ENCODE measurements around the gene ITPR2.
"Not testable (repeated sequence)": the region's sequence is repeated elsewhere in the genome, so short reads cannot be mapped to it uniquely, and the experiment has no call there.

ITPR2 gene

GRCh38 chr12:26617513-26617912 is 215.5 kb downstream of the ITPR2 start:
- DNase-seq = no peak

GRCh38 chr12:26614011-26614616 is 218.9 kb downstream of the ITPR2 start:
- DNase-seq = no peak

GRCh38 chr12:26612203-26612602 is 220.8 kb downstream of the ITPR2 start:
- DNase-seq = no peak

- DNase-seq = no peak
These were observed 221.4 kb downstream of the ITPR2 start for GRCh38 chr12:26611598-26611997.

- no peak for DNase-seq
These were observed 222.2 kb downstream of the ITPR2 start for GRCh38 chr12:26610774-26611173.

GRCh38 chr12:26609986-26610385 is 223.0 kb downstream of the ITPR2 start:
- no peak for DNase-seq

GRCh38 chr12:26608706-26609105 is 224.3 kb downstream of the ITPR2 start:
- no peak for DNase-seq

GRCh38 chr12:26608273-26608672 is 224.7 kb downstream of the ITPR2 start:
- no peak for DNase-seq

GRCh38 chr12:26606911-26607310 is 226.1 kb downstream of the ITPR2 start:
- no peak for DNase-seq

GRCh38 chr12:26604813-26605212 is 228.2 kb downstream of the ITPR2 start:
- not testable (repeated sequence) for DNase-seq

- no peak for DNase-seq
These were observed 233.8 kb downstream of the ITPR2 start for GRCh38 chr12:26599096-26599695.

- DNase-seq = no peak
These were observed 237.2 kb downstream of the ITPR2 start for GRCh38 chr12:26595806-26596205.

GRCh38 chr12:26580619-26581018 is 252.4 kb downstream of the ITPR2 start:
- no peak for DNase-seq

GRCh38 chr12:26576266-26576665 is 256.7 kb downstream of the ITPR2 start:
- DNase-seq = no peak

- no peak for DNase-seq
These were observed 259.6 kb downstream of the ITPR2 start for GRCh38 chr12:26573225-26573909.

GRCh38 chr12:26572137-26572536 is 260.9 kb downstream of the ITPR2 start:
- DNase-seq = no peak

GRCh38 chr12:26571560-26571959 is 261.4 kb downstream of the ITPR2 start:
- no peak for DNase-seq

GRCh38 chr12:26567126-26567525 is 265.9 kb downstream of the ITPR2 start:
- DNase-seq = no peak

GRCh38 chr12:26566675-26567074 is 266.3 kb downstream of the ITPR2 start:
- DNase-seq = no peak

- DNase-seq = no peak
These were observed 266.8 kb downstream of the ITPR2 start for GRCh38 chr12:26566186-26566585.

GRCh38 chr12:26564391-26564790 is 268.6 kb downstream of the ITPR2 start:
- no peak for DNase-seq

- no peak for DNase-seq
These were observed 269.4 kb downstream of the ITPR2 start for GRCh38 chr12:26563552-26563951.

- no peak for DNase-seq
These were observed 275.7 kb downstream of the ITPR2 start for GRCh38 chr12:26557326-26557725.

GRCh38 chr12:26556916-26557315 is 276.1 kb downstream of the ITPR2 start:
- no peak for DNase-seq

GRCh38 chr12:26555139-26555538 is 277.9 kb downstream of the ITPR2 start:
- DNase-seq = no peak

Measured in activated naive CD4-positive, alpha-beta T cell treated with anti-CD3 and anti-CD28 coated beads, Interleukin-2, amount 50 U/mL, for 16 hours (primary cell).